GM23248 (cell line): ENCODE results near the gene ODC1. TPM values are rescaled to one million over a fixed set of nuclear protein-coding genes. Genes with fewer than 3 reads are reported as not detected.

Experiments used
- DNase-seq: peaks from one replicate; pipeline ENCODE4 v3.0.0-alpha.2; 2015
- H2AFZ ChIP-seq: fragments of 200-600 bp; sonication (generic); 2 replicates; pipeline ENCODE4 v1.6.1; 2016; ENCODE audit warnings: antibody characterized with exemption
- H3F3A ChIP-seq: fragments of 200-600 bp; sonication (generic); 2 replicates; pipeline ENCODE4 v1.6.1; 2016; ENCODE audit warnings: mild to moderate bottlenecking, antibody characterized with exemption, mixed run types; ENCODE audit not compliant: insufficient read depth
- H3K27ac ChIP-seq: fragments of 200-600 bp; sonication (generic); 2 replicates; pipeline ENCODE4 v1.5.1; 2016; ENCODE audit warnings: mild to moderate bottlenecking
- H3K27me3 ChIP-seq: fragments of 200-600 bp; sonication (generic); replicated peaks from 2 replicates; pipeline ENCODE4 v1.6.1; 2016; ENCODE audit warnings: mild to moderate bottlenecking; ENCODE audit not compliant: insufficient read depth
- H3K36me3 ChIP-seq: fragments of 200-600 bp; sonication (generic); 2 replicates; pipeline ENCODE4 v1.6.1; 2016; ENCODE audit warnings: low read depth, mild to moderate bottlenecking
- H3K4me1 ChIP-seq: fragments of 200-600 bp; sonication (generic); 2 replicates; pipeline ENCODE4 v1.6.1; 2016; ENCODE audit warnings: mild to moderate bottlenecking; ENCODE audit not compliant: insufficient read depth
- H3K4me2 ChIP-seq: fragments of 200-600 bp; sonication (generic); one replicate; pipeline ENCODE4 v1.6.1; 2016; ENCODE audit warnings: mild to moderate bottlenecking; ENCODE audit not compliant: unreplicated experiment
- H3K4me3 ChIP-seq: fragments of 200-600 bp; sonication (generic); 2 replicates; pipeline ENCODE4 v1.5.1; 2016; ENCODE audit warnings: mild to moderate bottlenecking
- H3K79me2 ChIP-seq: fragments of 200-600 bp; sonication (generic); 2 replicates; pipeline ENCODE4 v1.6.1; 2016; ENCODE audit warnings: mild to moderate bottlenecking; ENCODE audit not compliant: insufficient read depth
- H3K9ac ChIP-seq: fragments of 200-600 bp; sonication (generic); 2 replicates; pipeline ENCODE4 v1.6.1; 2016; ENCODE audit warnings: mild to moderate bottlenecking
- H3K9me2 ChIP-seq: fragments of 200-600 bp; sonication (generic); 2 replicates; pipeline ENCODE4 v1.6.1; 2016; ENCODE audit warnings: mixed run types, mild to moderate bottlenecking, moderate library complexity; ENCODE audit not compliant: insufficient read depth
- H3K9me3 ChIP-seq: fragments of 200-600 bp; sonication (generic); one replicate; pipeline ENCODE4 v1.6.1; 2017; ENCODE audit warnings: low read depth
- H4K20me1 ChIP-seq: fragments of 200-600 bp; sonication (generic); 2 replicates; pipeline ENCODE4 v1.6.0; 2016; ENCODE audit not compliant: insufficient read depth
- EZH2 ChIP-seq: fragments of 200-600 bp; sonication (generic); IDR thresholded peaks from 2 replicates; pipeline ENCODE4 v1.6.1; 2018; ENCODE audit warnings: antibody characterized with exemption, mild to moderate bottlenecking; ENCODE audit not compliant: insufficient read depth, poor library complexity, severe bottlenecking
- EZH2phosphoT487 ChIP-seq: fragments of 200-600 bp; sonication (generic); IDR thresholded peaks from 2 replicates; pipeline ENCODE4 v1.6.1; 2018; ENCODE audit warnings: antibody characterized with exemption, moderate library complexity, mild to moderate bottlenecking, low read depth; ENCODE audit not compliant: insufficient read depth
- WGBS, 2 experiments: methylation state at CpG; one replicate each; pipeline ENCODE4 v1.1.6; 2015 to 2017; ENCODE audit warnings: low lambda C conversion rate in 2 of 2, low coverage in 1 of 2; ENCODE audit errors: missing lambda C conversion rate in 2 of 2; 5-methylcytosine and 5-hydroxymethylcytosine counted together
- in situ Hi-C: fragments of 300-500 bp; cut with MboI; formaldehyde crosslinking; loops from 2 replicates; pipeline ENCODE4 v1.15.0; 2020
- polyA plus RNA-seq: library from polyadenylated mRNA; unstranded; fragments of >200 nt; fragmentation: Nextera tagmentation; extraction: Ambion mirVana; gene quantifications from 2 replicates; pipeline ENCODE4 v1.2.1, GENCODE V29; 2016
- small RNA-seq: library from RNA; depleted of rRNA; stranded (forward); fragments of <200 nt; gene quantifications from one replicate; pipeline ENCODE3, GENCODE V24; 2014; ENCODE audit warnings: low read depth, low replicate concordance
- total RNA-seq: library from RNA; depleted of rRNA; stranded (reverse); fragments of >200 nt; shearing (Covaris generic); gene quantifications from 2 replicates; pipeline ENCODE4 v1.2.3, GENCODE V29; 2014; rRNA removed

Gene ODC1
- total and polyA plus RNA-seq, 2 experiments from 2014 or later, result 58.3 to 106 TPM

DNA sequence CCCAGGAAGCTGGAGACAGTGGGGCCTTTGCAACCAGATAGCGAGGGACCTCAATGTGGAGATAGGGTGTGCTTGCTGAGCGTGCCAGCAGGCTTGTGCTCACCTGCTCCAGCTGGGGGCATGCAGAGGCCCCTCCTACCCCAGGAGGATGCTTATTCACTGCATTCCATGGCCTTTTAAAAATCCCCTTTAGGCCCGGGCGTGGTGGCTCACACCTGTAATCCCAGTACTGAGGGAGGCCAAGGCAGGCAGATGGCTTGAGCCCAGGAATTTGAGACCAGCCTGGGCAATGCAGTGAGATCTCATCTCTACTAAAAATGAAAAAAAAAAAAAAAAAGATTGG, 54.5 kb downstream of the ODC1 start:
- DNase-seq, result no peak
- Histone ChIP-seq H3F3A (peaks cover 11% of the 10 kb centered on the region; the same call in 1 of the 2 replicates), H3K36me3 (no peaks in the 10 kb centered on the region), H2AFZ (no peak overlapping the region), H3K9me2 (no peaks in the 10 kb centered on the region), H3K9me3 (no peaks in the 10 kb centered on the region), H4K20me1 (no peaks in the 10 kb centered on the region), H3K27ac (no peak overlapping the region), H3K4me3 (no peak overlapping the region), H3K27me3 (no peaks in the 10 kb centered on the region), H3K79me2 (0 out of 2 replicates have a peak, but pooled peaks cover 13% of the 10 kb centered on the region), H3K9ac (no peak overlapping the region), H3K4me1 (peaks cover 19% of the 10 kb centered on the region), H3K4me2 (no peak overlapping the region)
- TF ChIP-seq EZH2phosphoT487, result no peak
- no peak for TF ChIP-seq EZH2
- 94 to 98% methylated on average over 4 of the region's 4 CpGs for WGBS, 2 experiments
- in situ Hi-C loops, result no loop called here

DNA sequence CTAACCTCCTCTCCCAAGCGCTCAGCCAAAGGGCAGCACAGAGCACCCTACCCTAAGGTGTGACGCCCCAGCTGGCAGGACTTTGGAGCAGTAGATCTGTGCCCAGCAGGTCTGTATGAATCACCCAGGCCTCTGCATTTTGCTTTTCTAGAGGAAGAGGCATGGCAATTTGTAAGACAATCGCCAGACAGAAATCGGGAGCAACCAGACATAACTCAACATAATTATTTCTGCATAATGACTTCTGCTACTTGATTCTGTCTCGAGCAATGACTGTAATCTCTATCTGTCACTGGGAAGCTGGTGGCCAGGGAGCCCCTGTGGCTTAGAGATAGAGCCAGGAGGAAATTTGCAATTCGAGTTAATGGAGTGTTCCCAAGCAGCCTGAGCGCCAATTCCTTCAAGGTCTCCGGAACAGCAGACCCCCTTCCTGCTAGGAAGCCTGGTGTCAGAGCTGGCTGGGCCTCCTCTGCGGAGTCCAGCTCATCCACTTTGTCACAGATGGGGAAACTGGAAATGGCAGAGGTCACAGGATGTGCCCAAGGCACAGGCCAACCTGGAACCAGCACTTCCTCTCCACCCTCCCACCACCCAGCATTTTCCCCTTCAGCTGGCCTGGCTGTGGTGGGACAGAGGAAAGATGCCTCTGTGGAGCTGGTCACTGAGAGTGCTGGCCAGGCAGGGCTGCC, 55.0 kb downstream of the ODC1 start:
- Histone ChIP-seq H3K27ac (no peak overlapping the region), H3K9me2 (no peaks in the 10 kb centered on the region), H4K20me1 (no peaks in the 10 kb centered on the region), H3K27me3 (no peaks in the 10 kb centered on the region), H3K79me2 (0 out of 2 replicates have a peak, but pooled peaks cover 13% of the 10 kb centered on the region), H2AFZ (no peak overlapping the region), H3K9me3 (no peaks in the 10 kb centered on the region), H3K36me3 (no peaks in the 10 kb centered on the region), H3K9ac (no peak overlapping the region), H3F3A (peaks cover 11% of the 10 kb centered on the region; the same call in 1 of the 2 replicates), H3K4me2 (no peak overlapping the region), H3K4me1 (peaks cover 19% of the 10 kb centered on the region), H3K4me3 (no peak overlapping the region)
- no peak for DNase-seq
- in situ Hi-C loops, result no loop called here
- TF ChIP-seq EZH2phosphoT487 (no peak), EZH2 (no peak)
- WGBS, 2 experiments, result 91 to 94% methylated on average over 8 to 9 of the region's 9 CpGs

DNA sequence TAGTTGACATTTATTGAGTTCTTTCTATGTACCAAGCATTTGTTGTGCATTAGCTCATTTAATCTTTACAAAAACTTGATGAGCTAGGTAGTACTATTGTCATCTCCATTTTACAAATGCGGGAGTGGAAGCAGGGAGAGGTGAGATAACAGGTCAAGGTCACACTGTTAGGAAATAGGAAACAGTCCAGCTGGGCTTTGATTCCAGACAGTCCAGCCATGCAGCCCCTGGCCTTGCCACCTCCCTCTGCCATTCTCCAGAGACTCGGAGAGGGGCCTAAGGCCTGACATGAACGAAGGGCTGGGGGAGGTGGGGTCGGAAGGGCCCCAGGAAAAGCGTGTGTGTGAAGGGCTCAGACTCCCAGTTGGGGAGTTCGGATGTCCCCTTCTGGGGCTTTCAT, 55.6 kb downstream of the ODC1 start:
- no peak for DNase-seq
- H2AFZ ChIP-seq, result no peak overlapping the region
- H3K9me2 ChIP-seq, result no peaks in the 10 kb centered on the region
- H3K4me3 ChIP-seq, result no peak overlapping the region
- no peaks in the 10 kb centered on the region for H3K36me3 ChIP-seq
- 79 to 85% methylated on average over 5 to 6 of the region's 6 CpGs for WGBS, 2 experiments
- H3K9me3 ChIP-seq, result no peaks in the 10 kb centered on the region
- H3K27me3 ChIP-seq, result no peaks in the 10 kb centered on the region
- H3K4me1 ChIP-seq, result peaks cover 19% of the 10 kb centered on the region
- TF ChIP-seq EZH2 (no peak), EZH2phosphoT487 (no peak)
- peaks cover 11% of the 10 kb centered on the region; the same call in 1 of the 2 replicates for H3F3A ChIP-seq
- peaks cover 16% of the 10 kb centered on the region; the same call in 1 of the 2 replicates for H3K79me2 ChIP-seq
- in situ Hi-C loops, result no loop called here
- no peak overlapping the region for H3K27ac ChIP-seq
- H3K4me2 ChIP-seq, result no peak overlapping the region
- no peak overlapping the region for H3K9ac ChIP-seq
- H4K20me1 ChIP-seq, result no peaks in the 10 kb centered on the region

DNA sequence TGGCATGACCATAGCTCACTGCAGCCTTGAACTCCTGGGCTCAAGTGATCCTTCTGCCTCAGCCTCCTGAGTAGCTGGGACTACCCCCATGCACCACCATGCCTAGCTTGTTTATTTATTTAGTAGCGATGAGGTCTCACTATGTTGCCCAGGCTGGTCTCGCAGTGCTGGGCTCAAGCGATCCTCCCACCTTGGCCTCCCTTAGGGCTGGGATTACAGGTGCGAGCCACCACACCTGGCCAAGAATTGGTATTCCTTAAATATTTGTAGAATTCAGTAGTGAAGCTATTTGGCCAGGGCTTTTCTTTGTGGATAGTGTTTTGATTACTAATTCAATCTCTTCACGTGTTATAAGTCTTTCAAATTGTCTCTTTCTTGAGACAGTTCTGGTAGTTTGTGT, 56.0 kb downstream of the ODC1 start:
- no peak for TF ChIP-seq EZH2phosphoT487
- no peak for TF ChIP-seq EZH2
- Histone ChIP-seq H3K4me2 (no peak overlapping the region), H3F3A (peaks cover 11% of the 10 kb centered on the region; the same call in 1 of the 2 replicates), H3K36me3 (no peaks in the 10 kb centered on the region), H2AFZ (no peak overlapping the region), H3K9me3 (no peaks in the 10 kb centered on the region), H3K9ac (no peak overlapping the region), H3K27ac (no peak overlapping the region), H4K20me1 (no peaks in the 10 kb centered on the region), H3K4me1 (peaks cover 19% of the 10 kb centered on the region), H3K4me3 (no peak overlapping the region), H3K27me3 (no peaks in the 10 kb centered on the region), H3K9me2 (no peaks in the 10 kb centered on the region), H3K79me2 (peaks cover 21% of the 10 kb centered on the region)
- in situ Hi-C loops, result no loop called here
- no peak for DNase-seq
- 94 to 96% methylated on average over 5 of the region's 5 CpGs for WGBS, 2 experiments

DNA sequence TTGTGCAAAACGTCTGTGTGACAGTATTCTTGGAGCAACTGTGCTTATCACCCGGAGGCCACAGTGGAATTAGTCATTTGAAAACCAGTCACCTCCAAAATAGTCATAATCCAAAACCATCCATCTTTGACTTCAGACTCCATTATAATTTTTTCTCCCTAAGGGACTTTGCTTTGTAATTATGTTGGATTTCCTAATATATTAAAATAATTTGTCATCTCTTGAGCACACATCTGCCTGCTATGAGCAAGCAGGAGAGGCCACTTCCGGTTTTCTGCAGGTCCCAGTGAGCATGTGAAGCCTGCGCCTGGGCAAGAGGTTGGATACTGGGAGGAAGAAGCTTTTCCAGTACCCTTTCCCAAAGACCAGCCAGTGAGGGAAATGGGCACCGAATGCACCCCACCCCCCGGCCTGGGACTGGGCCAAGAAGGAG, 57.7 kb downstream of the ODC1 start:
- WGBS, 2 experiments, result 37 to 41% methylated on average over 6 of the region's 6 CpGs
- Histone ChIP-seq H2AFZ (no peak overlapping the region), H3K9me2 (no peaks in the 10 kb centered on the region), H3K36me3 (no peaks in the 10 kb centered on the region), H3K27ac (peak overlapping the region; percentile 73), H3K9me3 (no peaks in the 10 kb centered on the region), H4K20me1 (no peaks in the 10 kb centered on the region), H3K4me3 (no peak overlapping the region), H3K27me3 (no peaks in the 10 kb centered on the region), H3K4me2 (peak overlapping the region; percentile 66), H3K4me1 (peaks cover 32% of the 10 kb centered on the region), H3K9ac (peak overlapping the region; percentile 36; the same call in 1 of the 2 replicates), H3K79me2 (peaks cover 36% of the 10 kb centered on the region), H3F3A (peaks cover 11% of the 10 kb centered on the region; the same call in 1 of the 2 replicates)
- TF ChIP-seq EZH2 (no peak), EZH2phosphoT487 (no peak)
- in situ Hi-C loops, result no loop called here
- peak; percentile 82 for DNase-seq

Small RNA genes within 50 kb of the gene (small RNA-seq; reads per million reads assigned to genes)
- 0.87 reads per million, percentile 35 among the genes with 10 or more reads in this experiment for gene SNORA80B

Other genes with a start within 250 kb of the ODC1 start
- gene HPCAL1, start 145.4 kb downstream of the ODC1 start, total RNA-seq, result 36.5 and 65.4 TPM in 2 replicates
- gene HPCAL1, start 145.4 kb downstream of the ODC1 start, polyA plus RNA-seq, result 58.9 and 59.6 TPM in 2 replicates
- 33.3 and 39.0 TPM in 2 replicates for gene NOL10, start 241.6 kb upstream of the ODC1 start, total RNA-seq
- 27.5 and 30.2 TPM in 2 replicates for gene NOL10, start 241.6 kb upstream of the ODC1 start, polyA plus RNA-seq